IMR-90 (cell line): ENCODE results near the gene CCDC71. TPM values are rescaled to one million over a fixed set of nuclear protein-coding genes. Genes with fewer than 3 reads are reported as not detected.

Source experiments
- ATAC-seq: fragments of 200-7000 bp; cut with Tn5 transposase; 2 replicates; pipeline ENCODE4 v1.9.1; 2020; ENCODE audit warnings: low read depth, mild to moderate bottlenecking, moderate library complexity
- BruUV-seq: library from RNA; stranded (reverse); fragments of 400-500 nt; replicated peaks from 2 replicates; lab custom pipeline; 2021; lab: Mats Ljungman, UMichigan
- CTCF ChIA-PET: fragments of 300-600 bp; formaldehyde crosslinking; extraction: SDS; loops from one replicate; lab custom pipeline; 2021; ENCODE audit warnings: antibody characterized with exemption; lab: Yijun Ruan, JAX
- POLR2A ChIA-PET: fragments of 300-600 bp; sonication (Branson Sonifier 250); formaldehyde crosslinking; loops from one replicate; lab custom pipeline; 2022; ENCODE audit warnings: antibody characterized with exemption; ENCODE audit not compliant: unreplicated experiment; lab: Charles Lee
- DNase-seq: peaks from one replicate; pipeline ENCODE4 v3.0.0; 2013
- H2AFZ ChIP-seq: replicated peaks from 2 replicates; pipeline ENCODE3; 2013; ENCODE audit warnings: low read length, mild to moderate bottlenecking; ENCODE audit not compliant: poor library complexity
- H2AK5ac ChIP-seq: 2 replicates; pipeline ENCODE4 v1.6.1; 2013; ENCODE audit warnings: low read depth, low read length, inconsistent platforms
- H2AK9ac ChIP-seq: replicated peaks from 2 replicates; pipeline ENCODE3; 2013; ENCODE audit warnings: mild to moderate bottlenecking, low read depth, low read length, moderate library complexity; ENCODE audit not compliant: poor library complexity
- H2BK120ac ChIP-seq: 2 replicates; pipeline ENCODE4 v1.6.1; 2013; ENCODE audit warnings: low read depth, low read length, inconsistent platforms
- H2BK15ac ChIP-seq: 3 replicates; pipeline ENCODE4 v1.6.1; 2013; ENCODE audit warnings: low read depth, low read length, inconsistent platforms
- H2BK20ac ChIP-seq: 2 replicates; pipeline ENCODE4 v1.6.1; 2013; ENCODE audit warnings: low read depth, mild to moderate bottlenecking, inconsistent platforms, low read length, moderate library complexity
- H2BK5ac ChIP-seq: 2 replicates; pipeline ENCODE4 v1.6.1; 2013; ENCODE audit warnings: mild to moderate bottlenecking, low read depth, low read length, inconsistent platforms; ENCODE audit not compliant: poor library complexity, severe bottlenecking
- H3K14ac ChIP-seq: replicated peaks from 2 replicates; pipeline ENCODE4 v1.6.1; 2013; ENCODE audit warnings: low read depth, low read length, inconsistent platforms
- H3K18ac ChIP-seq: 2 replicates; pipeline ENCODE4 v1.6.1; 2013; ENCODE audit warnings: low read depth, low read length, control low read depth
- H3K23ac ChIP-seq: 2 replicates; pipeline ENCODE4 v1.6.1; 2013; ENCODE audit warnings: low read depth, low read length, inconsistent platforms
- H3K27ac ChIP-seq: 2 replicates; pipeline ENCODE4 v1.5.1; 2013; ENCODE audit warnings: mild to moderate bottlenecking, control low read depth, low read length; ENCODE audit not compliant: insufficient read depth
- H3K27me3 ChIP-seq: 2 replicates; pipeline ENCODE4 v1.6.1; 2013; ENCODE audit warnings: low read length; ENCODE audit not compliant: control insufficient read depth, insufficient read depth
- H3K36me3 ChIP-seq: 2 replicates; pipeline ENCODE4 v1.6.1; 2013; ENCODE audit warnings: low read length, mixed read lengths; ENCODE audit not compliant: control insufficient read depth, insufficient read depth
- H3K4ac ChIP-seq: 2 replicates; pipeline ENCODE4 v1.6.1; 2013; ENCODE audit warnings: low read depth, low read length, inconsistent platforms
- H3K4me1 ChIP-seq: 2 replicates; pipeline ENCODE4 v1.6.1; 2013; ENCODE audit warnings: low read length, mixed read lengths; ENCODE audit not compliant: control insufficient read depth, insufficient read depth
- H3K4me2 ChIP-seq: 2 replicates; pipeline ENCODE4 v1.6.1; 2013; ENCODE audit warnings: low read depth, mild to moderate bottlenecking, control low read depth, low read length, moderate library complexity
- H3K4me3 ChIP-seq: 2 replicates; pipeline ENCODE4 v1.5.1; 2013; ENCODE audit warnings: low read depth, mild to moderate bottlenecking, control low read depth, low read length, moderate library complexity; ENCODE audit not compliant: insufficient read depth
- H3K56ac ChIP-seq: 2 replicates; pipeline ENCODE4 v1.6.1; 2013; ENCODE audit warnings: low read length, inconsistent platforms; ENCODE audit not compliant: insufficient read depth; ENCODE audit errors: extremely low read depth
- H3K79me1 ChIP-seq, 2 experiments: 2 replicates each; pipeline ENCODE4 v1.6.1; 2013; ENCODE audit warnings: low read length in 2 of 2, inconsistent platforms in 1 of 2, low read depth in 1 of 2
- H3K9ac ChIP-seq: 2 replicates; pipeline ENCODE4 v1.6.1; 2013; ENCODE audit warnings: low read depth, low read length, control low read depth
- H3K9me1 ChIP-seq: 2 replicates; pipeline ENCODE4 v1.6.1; 2013; ENCODE audit warnings: low read length, inconsistent platforms; ENCODE audit not compliant: insufficient read depth
- H3K9me3 ChIP-seq: 2 replicates; pipeline ENCODE4 v1.6.1; 2013; ENCODE audit warnings: low read length; ENCODE audit not compliant: control insufficient read depth, insufficient read depth
- H4K20me1 ChIP-seq: 2 replicates; pipeline ENCODE4 v1.6.1; 2013; ENCODE audit warnings: low read length, inconsistent platforms; ENCODE audit not compliant: insufficient read depth
- H4K5ac ChIP-seq: 2 replicates; pipeline ENCODE4 v1.6.1; 2013; ENCODE audit warnings: mild to moderate bottlenecking, low read depth, low read length, control low read depth
- H4K8ac ChIP-seq, 2 experiments: 2 replicates each; pipeline ENCODE4 v1.6.1; 2013; ENCODE audit warnings: low read depth in 2 of 2, low read length in 2 of 2, control low read depth in 1 of 2, inconsistent platforms in 1 of 2
- H4K91ac ChIP-seq: 2 replicates; pipeline ENCODE4 v1.6.1; 2013; ENCODE audit warnings: low read depth, low read length, inconsistent platforms; ENCODE audit not compliant: insufficient read depth
- BHLHE40 ChIP-seq: fragments of 150-350 bp; IDR thresholded peaks from 2 replicates; pipeline ENCODE4 v1.6.1; 2016; ENCODE audit warnings: mild to moderate bottlenecking, low read depth, low read length
- CEBPB ChIP-seq: IDR thresholded peaks from 2 replicates; pipeline ENCODE4 v1.6.1; 2012; ENCODE audit warnings: low read depth, low read length, improper control_type of control experiment
- CHD1 ChIP-seq: IDR thresholded peaks from 2 replicates; pipeline ENCODE4 v1.6.1; 2012; ENCODE audit warnings: low read depth, low read length, improper control_type of control experiment
- FOS ChIP-seq: fragments of 150-350 bp; IDR thresholded peaks from 2 replicates; pipeline ENCODE4 v1.6.1; 2016; ENCODE audit warnings: low read depth, low read length
- MAFK ChIP-seq: IDR thresholded peaks from 2 replicates; pipeline ENCODE4 v1.6.1; 2012; ENCODE audit warnings: low read depth, low read length, improper control_type of control experiment
- MAZ ChIP-seq: IDR thresholded peaks from 2 replicates; pipeline ENCODE4 v1.6.1; 2012; ENCODE audit warnings: low read depth, mild to moderate bottlenecking, low read length, improper control_type of control experiment, moderate library complexity, borderline replicate concordance
- MXI1 ChIP-seq: IDR thresholded peaks from 2 replicates; pipeline ENCODE4 v1.6.1; 2012; ENCODE audit warnings: low read depth, mild to moderate bottlenecking, low read length, moderate library complexity, borderline replicate concordance
- POLR2A ChIP-seq: IDR thresholded peaks from 2 replicates; pipeline ENCODE4 v1.6.1; 2012; ENCODE audit warnings: mild to moderate bottlenecking, low read depth, low read length
- RAD21 ChIP-seq: IDR thresholded peaks from 2 replicates; pipeline ENCODE4 v1.6.1; 2012; ENCODE audit warnings: low read length, improper control_type of control experiment
- RCOR1 ChIP-seq: IDR thresholded peaks from 2 replicates; pipeline ENCODE4 v1.6.1; 2012; ENCODE audit warnings: mild to moderate bottlenecking, low read length, improper control_type of control experiment; ENCODE audit not compliant: insufficient replicate concordance
- RFX5 ChIP-seq: IDR thresholded peaks from 2 replicates; pipeline ENCODE4 v1.8.0; 2012; ENCODE audit warnings: low read depth, mild to moderate bottlenecking, low read length, moderate library complexity
- SMC3 ChIP-seq: fragments of 150-350 bp; IDR thresholded peaks from 2 replicates; pipeline ENCODE4 v1.6.1; 2016; ENCODE audit warnings: low read depth, mild to moderate bottlenecking, antibody characterized with exemption, low read length, moderate library complexity
- WGBS, 2 experiments: methylation state at CpG; one replicate each; pipeline versions ENCODE4 v1.1.5 to v1.1.7; 2013; ENCODE audit warnings: missing lambda C conversion rate in 2 of 2; ENCODE audit not compliant: insufficient read length in 1 of 2; ENCODE audit errors: extremely low coverage in 2 of 2; 5-methylcytosine and 5-hydroxymethylcytosine counted together
- dilution Hi-C: fragments of 300-500 bp; cut with HindIII; formaldehyde crosslinking; loops from one replicate; pipeline ENCODE4 v1.14.3; 2018; ENCODE audit warnings: low sequenced_read_pairs; ENCODE audit not compliant: unreplicated experiment
- in situ Hi-C: fragments of 300-500 bp; cut with MboI; formaldehyde crosslinking; loops from 3 replicates; pipeline ENCODE4 v1.14.3; 2019; ENCODE audit warnings: low sequenced_read_pairs, inconsistent platforms, mixed read lengths
- intact Hi-C: fragments of 100-400 bp; cut with micrococcal nuclease; formaldehyde crosslinking; loops from 2 replicates; pipeline ENCODE4 v1.10.0; 2022
- polyA plus RNA-seq, 3 experiments: library from polyadenylated mRNA; depleted of rRNA; stranded (reverse); fragments of >200 nt; gene quantifications; 2 replicates each; pipeline ENCODE4 v1.2.3, GENCODE V29; 2012; ENCODE audit warnings: low replicate concordance in 1 of 3
- total RNA-seq: library from RNA; depleted of rRNA; stranded (reverse); fragments of >200 nt; gene quantifications from 2 replicates; pipeline ENCODE4 v1.2.3, GENCODE V29; 2012
- TF ChIP-seq, protein P1 (sequence below): fragments of 150-350 bp; IDR thresholded peaks from 2 replicates; pipeline ENCODE4 v1.6.1; 2017; ENCODE audit warnings: mild to moderate bottlenecking, antibody characterized with exemption, low read length, low read depth
- TF ChIP-seq, protein P2 (sequence below): fragments of 150-350 bp; IDR thresholded peaks from 2 replicates; pipeline ENCODE4 v1.6.1; 2016; ENCODE audit warnings: low read depth, mild to moderate bottlenecking, low read length, moderate library complexity, borderline replicate concordance
- TF ChIP-seq, protein P3 (sequence below): conservative IDR thresholded peaks from 2 replicates; pipeline ENCODE4 v1.5.1; 2012; ENCODE audit warnings: mild to moderate bottlenecking, low read depth, low read length, improper control_type of control experiment

Gene CCDC71
- total and polyA plus RNA-seq, 2 of the 4 experiments (the other 2 are of a cell fraction), result 29.4 to 35.9 TPM

DNA sequence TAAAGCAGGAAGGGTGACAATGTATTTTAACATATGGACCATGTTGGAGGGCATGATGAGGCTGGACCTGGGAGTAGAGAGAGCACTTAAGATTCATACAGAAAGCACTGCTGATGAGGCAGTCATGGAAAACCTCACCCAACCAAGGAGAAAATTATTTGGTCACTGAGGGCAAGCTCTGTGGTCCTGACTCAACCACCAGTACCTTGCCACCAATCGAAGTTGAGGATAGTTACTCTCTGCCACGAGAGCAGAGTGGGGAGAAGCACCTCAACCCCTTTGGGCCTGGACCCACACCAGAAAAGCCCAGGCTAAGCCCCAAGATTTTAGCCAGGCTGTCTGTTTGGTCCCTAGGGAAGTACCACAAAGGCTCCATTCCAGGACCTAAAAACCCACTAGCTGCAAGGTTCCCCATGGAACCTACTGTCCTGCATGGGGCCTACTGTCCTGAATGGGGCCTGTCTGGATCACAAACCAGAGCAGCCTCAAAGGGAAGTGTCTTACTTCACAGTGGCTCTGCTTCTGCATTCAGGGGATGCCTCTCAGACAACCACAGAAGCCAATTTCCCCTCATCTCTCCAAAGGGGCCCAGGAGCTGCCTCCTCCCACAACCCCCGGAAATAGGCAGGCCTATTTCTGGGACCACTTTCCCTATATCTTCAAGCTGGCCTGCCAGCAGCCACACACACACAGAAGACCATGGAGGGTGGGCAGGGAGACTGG is 4.2 kb downstream of the CCDC71 start:
- ATAC-seq (no peak), DNase-seq (no peak)
- Histone ChIP-seq H2AK9ac (no peak overlapping the region), H2AK5ac (no peak overlapping the region), H4K20me1 (peaks cover 8% of the 10 kb centered on the region; the same call in 1 of the 2 replicates), H4K8ac (no peak overlapping the region), H3K4me3 (no peak overlapping the region), H3K56ac (no peak overlapping the region), H3K4me1 (peaks cover 9% of the 10 kb centered on the region), H4K5ac (no peak overlapping the region), H2AFZ (no peak overlapping the region), H4K91ac (no peak overlapping the region), H2BK120ac (no peak overlapping the region), H3K9me3 (no peaks in the 10 kb centered on the region), H3K36me3 (peaks cover 25% of the 10 kb centered on the region), H3K4ac (no peak overlapping the region), H3K9me1 (peaks cover 31% of the 10 kb centered on the region), H3K4me2 (no peak overlapping the region), H3K23ac (no peak overlapping the region), H2BK5ac (no peak overlapping the region), H2BK15ac (no peak overlapping the region), H3K18ac (no peak overlapping the region), H3K9ac (no peak overlapping the region), H3K27ac (no peak overlapping the region), H3K27me3 (no peaks in the 10 kb centered on the region), H3K79me1 (peaks cover 37 to 64% of the 10 kb centered on the region in 2 experiments), H3K14ac (no peak overlapping the region), H2BK20ac (no peak overlapping the region)
- intact Hi-C loops, result no loop called here
- dilution Hi-C loops, result no loop called here
- POLR2A ChIA-PET, result no interaction called here
- TF ChIP-seq MXI1 (no peak), CHD1 (no peak), SMC3 (no peak), MAZ (no peak), POLR2A (no peak), MAFK (no peak), RAD21 (no peak), CEBPB (no peak), BHLHE40 (no peak), FOS (no peak), RFX5 (no peak), RCOR1 (no peak)
- TF ChIP-seq, protein P1, sequence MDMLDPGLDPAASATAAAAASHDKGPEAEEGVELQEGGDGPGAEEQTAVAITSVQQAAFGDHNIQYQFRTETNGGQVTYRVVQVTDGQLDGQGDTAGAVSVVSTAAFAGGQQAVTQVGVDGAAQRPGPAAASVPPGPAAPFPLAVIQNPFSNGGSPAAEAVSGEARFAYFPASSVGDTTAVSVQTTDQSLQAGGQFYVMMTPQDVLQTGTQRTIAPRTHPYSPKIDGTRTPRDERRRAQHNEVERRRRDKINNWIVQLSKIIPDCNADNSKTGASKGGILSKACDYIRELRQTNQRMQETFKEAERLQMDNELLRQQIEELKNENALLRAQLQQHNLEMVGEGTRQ, result no peak
- TF ChIP-seq, protein P2, sequence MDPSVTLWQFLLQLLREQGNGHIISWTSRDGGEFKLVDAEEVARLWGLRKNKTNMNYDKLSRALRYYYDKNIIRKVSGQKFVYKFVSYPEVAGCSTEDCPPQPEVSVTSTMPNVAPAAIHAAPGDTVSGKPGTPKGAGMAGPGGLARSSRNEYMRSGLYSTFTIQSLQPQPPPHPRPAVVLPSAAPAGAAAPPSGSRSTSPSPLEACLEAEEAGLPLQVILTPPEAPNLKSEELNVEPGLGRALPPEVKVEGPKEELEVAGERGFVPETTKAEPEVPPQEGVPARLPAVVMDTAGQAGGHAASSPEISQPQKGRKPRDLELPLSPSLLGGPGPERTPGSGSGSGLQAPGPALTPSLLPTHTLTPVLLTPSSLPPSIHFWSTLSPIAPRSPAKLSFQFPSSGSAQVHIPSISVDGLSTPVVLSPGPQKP, result no peak
- TF ChIP-seq, protein P3, sequence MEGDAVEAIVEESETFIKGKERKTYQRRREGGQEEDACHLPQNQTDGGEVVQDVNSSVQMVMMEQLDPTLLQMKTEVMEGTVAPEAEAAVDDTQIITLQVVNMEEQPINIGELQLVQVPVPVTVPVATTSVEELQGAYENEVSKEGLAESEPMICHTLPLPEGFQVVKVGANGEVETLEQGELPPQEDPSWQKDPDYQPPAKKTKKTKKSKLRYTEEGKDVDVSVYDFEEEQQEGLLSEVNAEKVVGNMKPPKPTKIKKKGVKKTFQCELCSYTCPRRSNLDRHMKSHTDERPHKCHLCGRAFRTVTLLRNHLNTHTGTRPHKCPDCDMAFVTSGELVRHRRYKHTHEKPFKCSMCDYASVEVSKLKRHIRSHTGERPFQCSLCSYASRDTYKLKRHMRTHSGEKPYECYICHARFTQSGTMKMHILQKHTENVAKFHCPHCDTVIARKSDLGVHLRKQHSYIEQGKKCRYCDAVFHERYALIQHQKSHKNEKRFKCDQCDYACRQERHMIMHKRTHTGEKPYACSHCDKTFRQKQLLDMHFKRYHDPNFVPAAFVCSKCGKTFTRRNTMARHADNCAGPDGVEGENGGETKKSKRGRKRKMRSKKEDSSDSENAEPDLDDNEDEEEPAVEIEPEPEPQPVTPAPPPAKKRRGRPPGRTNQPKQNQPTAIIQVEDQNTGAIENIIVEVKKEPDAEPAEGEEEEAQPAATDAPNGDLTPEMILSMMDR, result no peak
- CTCF ChIA-PET, result no interaction called here
- WGBS, 2 experiments, result 100% methylated on average over 1 of the region's 3 CpGs; no CpG with 5 or more reads in 1 of the 2 experiments
- in situ Hi-C loops, result loop anchor here (25.0 kb wide), 1 partner anchor 275 kb away; the partner anchor contains the start of gene NICN1
- no TSS peak for BruUV-seq
